GM10847 (cell line): ENCODE data around the gene KHK.

ENCODE experiments used
- POLR2A ChIP-seq: IDR thresholded peaks from 2 replicates; pipeline ENCODE4 v1.6.1; 2011; ENCODE audit not compliant: insufficient read length; ENCODE audit errors: extremely low read depth

The KHK gene

GRCh38 chr2:27053776-27054175, 32.8 kb upstream of the KHK start:
- TF ChIP-seq POLR2A: no peak

GRCh38 chr2:27054721-27055120, 31.9 kb upstream of the KHK start:
- no peak for TF ChIP-seq POLR2A

GRCh38 chr2:27057184-27057583, 29.4 kb upstream of the KHK start:
- TF ChIP-seq POLR2A: no peak

GRCh38 chr2:27058210-27058609, 28.4 kb upstream of the KHK start:
- TF ChIP-seq POLR2A: no peak

- no peak for TF ChIP-seq POLR2A
These were observed 27.3 kb upstream of the KHK start for GRCh38 chr2:27059141-27059820.

GRCh38 chr2:27060323-27060722, 26.2 kb upstream of the KHK start:
- no peak for TF ChIP-seq POLR2A

GRCh38 chr2:27065128-27065527, 21.4 kb upstream of the KHK start:
- no peak for TF ChIP-seq POLR2A

GRCh38 chr2:27067385-27067784, 19.2 kb upstream of the KHK start:
- no peak for TF ChIP-seq POLR2A

- TF ChIP-seq POLR2A: no peak
These were observed 17.1 kb upstream of the KHK start for GRCh38 chr2:27069436-27069835.

- TF ChIP-seq POLR2A: no peak
These were observed 16.5 kb upstream of the KHK start for GRCh38 chr2:27069961-27070618.

GRCh38 chr2:27070653-27071276, 15.8 kb upstream of the KHK start:
- TF ChIP-seq POLR2A: no peak

- peak; percentile 83 for TF ChIP-seq POLR2A
These were observed 15.1 kb upstream of the KHK start, which contains the start of gene OST4 for GRCh38 chr2:27071277-27071989. OST4 (minus strand) TSS chr2:27071654.

GRCh38 chr2:27071990-27072830, 14.4 kb upstream of the KHK start:
- no peak for TF ChIP-seq POLR2A

- TF ChIP-seq POLR2A: no peak
These were observed 13.7 kb upstream of the KHK start for GRCh38 chr2:27072920-27073319.

- TF ChIP-seq POLR2A: no peak
These were observed 12.8 kb upstream of the KHK start for GRCh38 chr2:27073782-27074181.
